ENCODE results near the gene PIANP.

GRCh38 chr12:6688999-6689882, 11.4 kb downstream of the PIANP start, which contains the start of gene ZNF384:
- TF ChIP-seq CTCF (IDR thresholded peaks at IDR 0.05), result no peak
- TF ChIP-seq TCF7L2 (IDR thresholded peaks at IDR 0.05; ENCODE audit: low read depth, low read length), result no peak
- TF ChIP-seq POLR2AphosphoS5 (IDR thresholded peaks at IDR 0.05; ENCODE audit: low read depth, low read length), result peak; percentile 69

Measured in Panc1 (cell line).